ENCODE results near the gene SLC35A2.
A peak's percentile ranks its signal among the peaks of the same experiment; 100 is the strongest.

GRCh38 chrX:48911412-48912182 is at the start of gene SLC35A2:
- TF ChIP-seq POLR2AphosphoS5 (IDR thresholded peaks at IDR 0.05) (peak in 1 of 2 donors; percentile 80), CTCF (IDR thresholded peaks at IDR 0.05) (no peak)
